Right atrium auricular region (tissue), 2 donors: Measurements from ENCODE around the gene RFXAP. TPM values are rescaled to one million over a fixed set of nuclear protein-coding genes. Genes with fewer than 3 reads are reported as not detected.

Experiments used
- DNase-seq: peaks from one replicate; pipeline ENCODE4 v3.0.0-alpha.2; 2019; ENCODE audit warnings: low spot score
- H3K27ac ChIP-seq, 2 donors: fragments of 200-600 bp; sonication (generic); 1 replicate in 1 of 2; 2 replicates in 1 of 2; pipeline ENCODE4 v1.5.1; 2016 to 2019
- H3K27me3 ChIP-seq, 2 donors: fragments of 200-600 bp; sonication (generic); one replicate each; pipeline versions ENCODE4 v1.5.1 to v1.6.0; 2017 to 2019
- H3K36me3 ChIP-seq: fragments of 200-600 bp; sonication (generic); one replicate; pipeline ENCODE4 v1.5.1; 2016
- H3K4me1 ChIP-seq, 2 donors: fragments of 200-600 bp; sonication (generic); one replicate each; pipeline versions ENCODE4 v1.5.1 to v1.6.0; 2017 to 2019
- H3K4me3 ChIP-seq, 2 donors: fragments of 200-600 bp; sonication (generic); 1 replicate in 1 of 2; 2 replicates in 1 of 2; pipeline ENCODE4 v1.5.1; 2017 to 2019; ENCODE audit warnings: mild to moderate bottlenecking in 1 of 2, moderate library complexity in 1 of 2
- H3K9me3 ChIP-seq, 2 donors: fragments of 200-600 bp; sonication (generic); one replicate each; pipeline ENCODE4 v1.5.1; 2019
- CTCF ChIP-seq, 2 donors: fragments of 200-600 bp; sonication (generic); IDR thresholded peaks; one replicate each; pipeline ENCODE4 v1.5.1; 2019; ENCODE audit warnings: antibody characterized with exemption in 2 of 2
- total RNA-seq, 2 donors: library from RNA; depleted of rRNA; stranded (reverse); fragments of >200 nt; gene quantifications; one replicate each; pipeline ENCODE4 v1.1.0, GENCODE V29; 2016

The RFXAP gene
- total RNA-seq, 2 donors from 2014 or later: 1.7 to 2.2 TPM

- Histone ChIP-seq H3K36me3 (no peaks in the 10 kb centered on the region), H3K27me3 (no peaks in the 10 kb centered on the region), H3K4me1 (peaks cover 0 to 7% of the 10 kb centered on the region in 2 donors), H3K4me3 (no peak overlapping the region), H3K27ac (no peak overlapping the region), H3K9me3 (no peaks in the 10 kb centered on the region)
- no peak for DNase-seq
- no peak for TF ChIP-seq CTCF (IDR thresholded peaks at IDR 0.05)
Observed at GRCh38 chr13:36841391-36841790, 22.4 kb downstream of the RFXAP start.

GRCh38 chr13:36847606-36848005 lies 28.6 kb downstream of the RFXAP start:
- H3K4me1 ChIP-seq: peaks cover 0 to 10% of the 10 kb centered on the region in 2 donors
- no peak overlapping the region for H3K27ac ChIP-seq
- H3K4me3 ChIP-seq: no peak overlapping the region
- no peak for DNase-seq
- no peaks in the 10 kb centered on the region for H3K27me3 ChIP-seq
- no peaks in the 10 kb centered on the region for H3K9me3 ChIP-seq
- H3K36me3 ChIP-seq: peaks cover 5% of the 10 kb centered on the region
- TF ChIP-seq CTCF (IDR thresholded peaks at IDR 0.05): no peak

- Histone ChIP-seq H3K4me1 (peaks cover 0 to 10% of the 10 kb centered on the region in 2 donors), H3K27me3 (no peaks in the 10 kb centered on the region), H3K4me3 (no peak overlapping the region), H3K27ac (no peak overlapping the region), H3K36me3 (peaks cover 12% of the 10 kb centered on the region), H3K9me3 (no peaks in the 10 kb centered on the region)
- DNase-seq: no peak
- TF ChIP-seq CTCF (IDR thresholded peaks at IDR 0.05): peak in 1 of 2 donors; percentile 27
Observed at GRCh38 chr13:36848199-36848982, 29.4 kb downstream of the RFXAP start.

GRCh38 chr13:36850790-36851438 lies 31.9 kb downstream of the RFXAP start:
- H3K36me3 ChIP-seq: peaks cover 12% of the 10 kb centered on the region

GRCh38 chr13:36857253-36857652 lies 38.2 kb downstream of the RFXAP start:
- H3K4me1 ChIP-seq: no peaks in the 10 kb centered on the region
- H3K4me3 ChIP-seq: no peak overlapping the region
- no peak for DNase-seq
- H3K27ac ChIP-seq: no peak overlapping the region
- no peak for TF ChIP-seq CTCF (IDR thresholded peaks at IDR 0.05)
- H3K9me3 ChIP-seq: no peaks in the 10 kb centered on the region
- no peaks in the 10 kb centered on the region for H3K27me3 ChIP-seq
- H3K36me3 ChIP-seq: peaks cover 11% of the 10 kb centered on the region

More at GRCh38 chr13:36850790-36851438, 31.9 kb downstream of the RFXAP start:
- no peak for TF ChIP-seq CTCF (IDR thresholded peaks at IDR 0.05)
- Histone ChIP-seq H3K4me1 (peaks cover 0 to 10% of the 10 kb centered on the region in 2 donors), H3K9me3 (no peaks in the 10 kb centered on the region), H3K4me3 (no peak overlapping the region), H3K27me3 (no peaks in the 10 kb centered on the region), H3K27ac (no peak overlapping the region)
- no peak for DNase-seq
